Upper lobe of left lung (tissue), 4 donors: ENCODE results near the gene TSPO.

ENCODE experiments used
- CTCF ChIP-seq, 6 experiments: fragments of 450-650 bp in 4 of 6; fragments of 200-600 bp in 2 of 6; sonication (generic) in 2 of 6; IDR thresholded peaks; one replicate each; pipeline ENCODE4 v1.5.1; 2016 to 2019; ENCODE audit warnings: antibody characterized with exemption in 6 of 6
- EP300 ChIP-seq, 4 donors: sonication (generic); formaldehyde crosslinking; IDR thresholded peaks; one replicate each; pipeline ENCODE4 v1.5.1; 2017; ENCODE audit warnings: antibody characterized with exemption in 4 of 4, control low read depth in 2 of 4
- POLR2A ChIP-seq, 4 donors: fragments of 450-650 bp; IDR thresholded peaks; one replicate each; pipeline ENCODE4 v1.5.1; 2016 to 2017; ENCODE audit warnings: antibody characterized with exemption in 4 of 4, mild to moderate bottlenecking in 2 of 4
- POLR2AphosphoS5 ChIP-seq, 2 donors: sonication (generic); formaldehyde crosslinking; IDR thresholded peaks; one replicate each; pipeline ENCODE4 v1.5.1; 2017; ENCODE audit warnings: antibody characterized with exemption in 2 of 2

DNA sequence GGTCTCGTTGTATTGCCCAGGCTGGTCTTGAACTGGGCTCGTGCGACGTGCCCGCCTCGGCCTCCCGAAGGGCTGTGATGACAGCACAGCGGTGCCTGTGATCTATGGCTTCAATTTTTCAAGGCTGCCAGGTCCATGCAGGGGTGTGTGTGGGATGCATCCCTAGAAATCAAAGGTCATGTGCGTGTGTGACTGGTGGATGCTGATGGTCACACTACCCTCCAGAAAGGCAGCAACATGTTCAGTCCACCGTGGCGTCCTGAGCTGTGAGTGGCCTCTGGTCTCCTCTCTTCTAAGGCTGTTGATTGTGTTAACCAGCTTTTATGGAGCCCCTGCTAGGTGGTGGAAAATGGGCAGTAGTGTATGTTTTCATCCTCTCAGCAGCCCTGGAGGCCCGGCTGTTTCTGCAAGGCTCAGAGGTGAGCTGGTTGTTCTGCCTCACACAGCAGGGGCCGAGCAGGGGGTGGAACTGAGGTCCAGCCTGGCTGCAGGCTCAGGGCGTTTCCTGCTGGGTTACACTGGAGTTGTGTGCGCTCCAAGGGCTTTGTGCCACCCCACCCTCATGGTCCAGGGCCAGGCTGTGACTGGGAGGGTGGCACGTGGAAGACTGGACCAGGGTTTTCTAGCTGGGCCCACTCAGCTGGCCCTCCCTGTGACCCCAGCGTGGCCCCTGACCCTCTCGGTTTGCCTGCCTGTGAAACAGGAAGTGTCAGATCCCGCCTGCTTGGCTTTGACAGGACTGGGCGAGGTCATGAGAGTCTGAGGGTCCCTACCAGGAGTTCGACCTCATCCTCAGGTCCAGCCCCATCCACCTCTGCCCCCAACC lies 33.1 kb upstream of the TSPO start:
- TF ChIP-seq CTCF (IDR thresholded peaks at IDR 0.05) (no peak), POLR2A (IDR thresholded peaks at IDR 0.05) (no peak), EP300 (IDR thresholded peaks at IDR 0.05) (no peak), POLR2AphosphoS5 (IDR thresholded peaks at IDR 0.05) (no peak)
